DND-41 (cell line): ENCODE data around the gene ZNRD2.

ENCODE experiments used
- CTCF ChIP-seq: IDR thresholded peaks from 2 replicates; pipeline ENCODE4 v1.5.1; 2012; ENCODE audit warnings: borderline replicate concordance, low read length, moderate library complexity, mild to moderate bottlenecking; ENCODE audit not compliant: poor library complexity, severe bottlenecking; ENCODE audit errors: extremely low read depth
- EZH2 ChIP-seq: IDR thresholded peaks from 3 replicates; pipeline ENCODE4 v1.6.1; 2012; ENCODE audit warnings: borderline replicate concordance, low read depth, mild to moderate bottlenecking, moderate library complexity, low read length, inconsistent platforms; ENCODE audit not compliant: severe bottlenecking

- TF ChIP-seq CTCF (no peak), EZH2 (no peak)
Observed at GRCh38 chr11:65604258-65604657, 34.0 kb downstream of the ZNRD2 start.
